HG03196 (cell line): ENCODE results near the gene SPACA7.

Source experiments
- ATAC-seq: cut with Tn5 transposase; IDR thresholded peaks from one replicate; pipeline ENCODE4 v1.9.1; 2021; ENCODE audit not compliant: unreplicated experiment

SPACA7 gene

GRCh38 chr13:112376050-112376681 lies at the start of gene SPACA7:
Gene SPACA7, plus strand, starts transcription at chr13:112376355. Its CDS starts 31 bp downstream, at chr13:112376386.
- no peak for ATAC-seq

DNA sequence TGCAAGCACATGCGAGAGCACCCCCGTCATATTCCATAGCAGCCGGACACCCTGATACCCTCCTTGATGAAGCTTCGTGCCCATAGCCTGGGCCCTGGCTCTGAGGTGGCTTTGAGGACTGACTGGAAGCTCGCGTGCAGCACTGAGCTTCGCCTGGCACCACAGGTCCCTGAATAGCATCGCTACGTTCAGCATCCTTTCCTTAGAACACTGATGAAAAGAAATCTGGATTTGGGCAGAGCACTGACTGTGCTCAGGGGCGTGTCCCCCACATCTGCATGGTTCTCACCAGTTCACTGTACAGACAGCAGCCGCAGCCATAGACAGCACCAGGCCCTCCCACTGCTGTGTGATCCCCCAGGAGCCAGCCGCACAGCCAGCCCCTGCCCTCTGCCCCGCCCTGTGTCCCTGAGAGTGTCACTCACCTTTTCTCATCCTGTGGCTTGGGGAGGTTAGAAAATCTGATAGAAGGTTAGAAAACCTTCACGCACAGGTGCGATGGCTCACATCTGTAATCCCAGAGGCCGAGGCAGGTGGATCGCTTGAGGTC lies 49.3 kb upstream of the SPACA7 start:
- no peak for ATAC-seq

DNA sequence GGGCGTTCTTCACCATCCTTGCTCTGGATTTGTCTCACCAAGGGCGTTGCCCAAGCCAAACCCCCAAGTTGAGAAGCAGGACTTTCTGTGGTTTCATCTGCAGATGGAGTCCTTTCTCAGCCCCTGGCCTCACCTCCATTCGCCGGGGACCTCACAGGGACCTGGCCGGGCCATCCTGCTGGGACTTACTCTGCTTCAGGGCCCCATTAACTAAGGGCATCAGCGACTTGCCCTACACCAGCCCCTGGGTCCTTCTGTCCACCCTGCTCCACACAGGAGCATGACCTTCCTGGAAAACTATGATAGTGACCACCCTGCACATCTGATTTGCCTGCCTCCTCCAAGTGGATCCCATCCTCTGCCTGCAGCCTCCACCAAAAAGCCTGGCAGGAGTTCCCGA lies 47.2 kb upstream of the SPACA7 start:
- no peak for ATAC-seq

GRCh38 chr13:112329376-112329775 lies 46.8 kb upstream of the SPACA7 start:
- ATAC-seq: no peak

DNA sequence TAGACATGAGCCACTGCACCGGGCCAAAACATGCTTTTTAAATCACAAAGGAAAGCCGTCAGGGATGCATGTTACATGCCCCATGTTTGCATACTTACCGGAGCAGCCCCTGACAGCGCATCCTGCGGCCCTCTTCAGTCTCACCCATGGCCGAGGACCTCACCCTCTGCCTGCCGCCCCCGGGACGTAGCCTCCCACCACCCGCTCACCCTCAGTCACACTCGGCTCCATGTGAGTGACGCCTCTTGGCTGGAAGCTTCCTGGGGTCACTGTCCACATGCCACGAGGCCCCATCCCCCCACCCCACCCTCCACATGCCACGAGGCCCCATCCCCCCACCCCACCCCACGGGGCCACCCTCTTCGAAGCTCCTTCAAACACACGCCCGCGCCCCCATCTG lies 46.1 kb upstream of the SPACA7 start:
- ATAC-seq: no peak

GRCh38 chr13:112330479-112331381 lies 45.4 kb upstream of the SPACA7 start:
- ATAC-seq: no peak

DNA sequence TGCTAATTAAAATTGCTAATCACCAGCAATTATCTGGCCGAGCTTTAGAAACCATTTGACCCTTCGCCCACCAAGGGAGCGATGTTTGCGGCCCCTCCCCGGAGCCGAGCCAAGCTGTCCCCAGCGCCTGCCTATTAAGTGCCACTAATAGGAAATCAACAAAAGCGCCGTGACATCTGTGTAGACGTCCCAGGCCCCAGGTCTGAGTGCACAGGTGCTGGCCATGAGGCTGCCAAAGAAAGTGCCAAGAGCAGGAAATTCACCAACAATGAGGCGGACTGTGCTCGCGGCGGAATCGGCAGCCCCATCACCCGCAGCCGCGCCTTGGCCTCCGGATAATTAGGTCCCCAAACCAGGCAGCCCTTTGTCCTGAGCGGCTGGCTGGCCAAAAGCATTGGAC lies 44.5 kb upstream of the SPACA7 start:
- no peak for ATAC-seq

- ATAC-seq: no peak
These were observed 43.4 kb upstream of the SPACA7 start for GRCh38 chr13:112332727-112333126.

GRCh38 chr13:112333756-112334543 lies 42.2 kb upstream of the SPACA7 start:
- ATAC-seq: no peak

- ATAC-seq: no peak
These were observed 41.0 kb upstream of the SPACA7 start for GRCh38 chr13:112335135-112335534.

- ATAC-seq: no peak
These were observed 34.7 kb upstream of the SPACA7 start for GRCh38 chr13:112341446-112341845.

GRCh38 chr13:112341976-112342735 lies 34.0 kb upstream of the SPACA7 start:
- ATAC-seq: no peak

GRCh38 chr13:112342841-112343361 lies 33.3 kb upstream of the SPACA7 start:
- ATAC-seq: no peak

- no peak for ATAC-seq
These were observed 32.6 kb upstream of the SPACA7 start for GRCh38 chr13:112343591-112343990.

DNA sequence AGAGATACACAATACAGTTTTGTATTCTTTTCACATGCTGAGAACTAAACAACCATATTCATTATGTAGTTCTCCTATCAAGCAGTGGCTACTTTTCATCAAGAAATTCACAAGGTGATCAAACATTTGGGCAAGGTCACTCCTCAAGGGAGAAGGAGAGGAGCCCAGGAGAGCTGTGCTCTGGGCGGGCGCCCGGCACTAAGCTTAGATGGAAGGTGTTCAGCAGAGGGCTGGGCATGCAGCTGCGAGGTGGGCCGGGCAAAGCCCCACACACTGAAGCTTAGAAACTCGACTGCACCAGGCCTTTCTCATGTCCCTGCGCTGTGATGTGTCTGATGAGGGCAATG lies 30.4 kb upstream of the SPACA7 start:
- ATAC-seq: no peak

GRCh38 chr13:112346173-112346898 lies 29.8 kb upstream of the SPACA7 start:
- no peak for ATAC-seq

DNA sequence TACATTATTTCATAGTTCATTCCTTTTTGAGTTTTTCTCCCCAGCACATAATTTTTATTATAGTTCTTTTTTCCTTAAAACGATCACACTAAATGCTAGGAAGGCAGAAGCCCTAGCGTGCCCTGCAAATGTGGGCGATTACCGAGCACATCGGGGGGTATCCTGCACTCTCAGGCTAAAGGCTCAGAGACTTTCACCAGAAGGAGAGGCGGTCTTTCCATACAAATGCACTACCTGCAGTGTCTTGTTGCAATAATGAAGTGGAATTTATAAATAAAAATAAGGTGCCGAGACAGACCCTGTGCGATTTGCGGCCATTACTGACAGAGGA lies 29.3 kb upstream of the SPACA7 start:
- no peak for ATAC-seq

DNA sequence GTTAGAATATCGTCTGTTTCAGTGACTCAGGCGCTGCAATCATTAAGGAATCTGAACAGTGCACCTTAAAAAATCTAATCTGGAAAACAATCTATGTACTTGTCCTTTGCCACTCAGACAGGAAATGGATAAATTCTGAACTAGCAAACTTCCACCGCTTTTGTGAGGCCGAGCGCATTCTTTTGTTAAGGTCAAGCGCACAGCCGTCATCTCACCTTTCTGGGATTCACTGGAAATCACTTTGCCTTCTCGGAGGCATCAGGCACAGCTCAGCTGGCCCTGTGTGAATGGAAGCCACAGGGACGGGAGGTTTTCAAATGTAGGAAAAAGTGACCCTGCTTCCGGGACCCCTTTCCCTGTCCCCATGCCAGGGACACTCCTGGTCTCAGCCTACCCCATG lies 28.2 kb upstream of the SPACA7 start:
- no peak for ATAC-seq

DNA sequence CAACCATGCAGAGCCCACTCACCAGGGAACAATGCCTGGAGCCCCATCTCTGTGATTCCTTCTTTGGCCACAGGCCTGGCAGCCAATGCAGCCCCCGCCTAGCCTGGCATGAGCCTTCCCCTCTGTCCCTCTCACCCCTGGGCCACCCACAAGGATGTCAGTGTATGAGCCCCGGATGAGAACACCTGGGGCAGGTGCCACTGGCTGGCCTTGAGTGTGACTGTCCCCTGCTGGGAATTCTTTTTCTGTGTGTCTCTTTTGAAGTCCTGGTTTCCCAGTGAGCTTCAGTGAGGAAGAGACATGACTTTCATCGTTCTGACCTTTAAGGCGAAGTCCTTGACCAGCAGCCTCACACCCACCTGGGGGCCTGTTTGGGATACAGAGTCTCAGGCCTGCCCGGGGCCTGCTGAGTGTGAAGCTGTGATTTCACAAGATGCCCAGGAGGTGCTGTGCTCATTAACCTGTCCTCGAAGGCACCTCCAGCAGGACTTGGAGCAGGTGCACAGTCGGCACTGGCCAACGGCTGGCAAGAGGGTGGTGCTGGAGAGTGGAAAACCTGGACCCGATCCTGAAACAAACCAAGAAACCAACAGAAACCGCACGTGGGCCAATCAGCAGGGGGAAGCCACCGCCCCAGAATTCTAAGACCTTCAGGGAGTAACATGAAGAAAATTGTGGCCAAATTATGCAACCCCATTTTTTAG lies 27.4 kb upstream of the SPACA7 start:
- ATAC-seq: no peak
